GM19455 (cell line): ENCODE data around the gene CWC22.
A peak's percentile ranks its signal among the peaks of the same experiment; 100 is the strongest.
"Not testable (repeated sequence)": the region's sequence is repeated elsewhere in the genome, so short reads cannot be mapped to it uniquely, and the experiment has no call there.

Experiments
- ATAC-seq: cut with Tn5 transposase; IDR thresholded peaks from one replicate; pipeline ENCODE4 v1.9.1; 2021; ENCODE audit not compliant: unreplicated experiment

CWC22 gene

GRCh38 chr2:180006781-180007579 is at the start of gene CWC22:
CWC22 (minus strand) TSS chr2:180007297; CDS start chr2:179993341, 13,956 bp downstream.
- ATAC-seq: peak; percentile 98

- no peak for ATAC-seq
Measured at GRCh38 chr2:180056367-180057118, 49.4 kb upstream of the CWC22 start.

DNA sequence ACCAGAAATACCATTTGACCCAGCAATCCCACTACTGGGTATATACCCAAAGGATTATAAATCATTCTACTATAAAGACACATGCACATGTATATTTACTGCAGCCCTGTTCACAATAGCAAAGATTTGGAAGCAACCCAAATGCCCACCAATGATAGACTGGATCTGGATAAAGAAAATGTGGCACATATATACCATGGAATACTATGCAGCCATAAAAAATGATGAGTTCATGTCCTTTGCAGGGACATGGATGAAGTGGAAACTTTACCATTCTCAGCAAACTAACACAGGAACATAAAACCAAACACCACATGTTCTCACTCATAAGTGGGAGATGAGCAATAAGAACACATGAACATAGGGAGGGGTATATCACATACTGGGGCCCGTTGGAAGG is 47.5 kb upstream of the CWC22 start:
- ATAC-seq: not testable (repeated sequence)

GRCh38 chr2:180050246-180050645 is 43.1 kb upstream of the CWC22 start:
- no peak for ATAC-seq

DNA sequence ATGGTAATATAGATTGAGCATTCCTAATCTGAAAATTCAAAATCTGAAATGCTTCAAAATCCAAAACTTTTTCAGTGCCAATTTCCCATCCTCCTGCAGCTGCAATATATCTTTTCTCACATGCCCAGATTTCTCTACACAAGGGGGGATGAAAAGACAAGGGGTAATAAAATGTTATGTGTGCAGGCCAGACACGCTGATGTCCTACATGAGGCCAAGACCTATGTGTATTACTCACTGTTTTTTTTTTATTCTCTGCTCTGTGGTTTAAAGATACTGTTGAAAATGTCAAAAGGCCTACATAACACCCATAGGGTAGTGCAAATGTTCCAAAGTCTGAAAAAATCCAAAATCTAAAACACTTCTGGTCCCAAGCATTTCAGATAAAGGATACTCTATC is 41.2 kb upstream of the CWC22 start:
- no peak for ATAC-seq

GRCh38 chr2:180046776-180047175 is 39.7 kb upstream of the CWC22 start:
- no peak for ATAC-seq

GRCh38 chr2:180046202-180046601 is 39.1 kb upstream of the CWC22 start:
- no peak for ATAC-seq

DNA sequence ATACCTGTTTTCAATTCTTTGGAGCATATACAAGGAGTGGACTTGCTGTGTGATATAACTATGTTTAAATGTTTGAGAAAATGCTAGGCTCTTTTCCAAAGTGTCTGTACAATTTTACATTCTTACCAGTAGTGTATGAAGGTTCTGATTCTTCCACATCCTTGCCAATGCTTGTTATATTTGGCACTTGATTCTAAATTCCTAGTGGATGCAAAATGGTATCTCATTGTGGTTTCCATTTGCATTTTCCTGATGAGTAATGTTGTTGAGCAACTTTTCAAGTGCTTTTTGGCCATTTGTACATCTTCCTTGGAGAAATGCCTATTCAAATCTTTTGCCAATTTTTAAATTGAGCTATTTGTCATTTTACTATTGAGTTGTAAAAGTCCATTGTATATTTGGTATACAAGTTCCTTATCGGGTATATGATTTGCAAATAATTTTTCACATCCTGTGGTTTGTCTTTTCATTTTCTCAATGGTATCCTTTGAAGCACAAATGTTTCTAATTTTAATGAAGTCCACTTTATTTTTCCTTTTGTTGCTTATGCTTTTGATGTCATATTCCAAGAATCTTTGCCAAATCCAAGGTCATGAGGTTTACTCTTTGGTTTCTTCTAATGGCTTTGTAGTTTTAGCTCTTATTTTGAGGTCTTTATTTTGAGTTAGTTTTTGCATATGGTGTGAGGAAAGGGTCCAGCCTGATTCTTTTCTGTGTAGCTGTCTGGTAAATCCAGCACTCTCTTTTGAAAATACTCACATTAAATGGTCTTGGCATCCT is 33.2 kb upstream of the CWC22 start:
- no peak for ATAC-seq

- ATAC-seq: no peak
Measured at GRCh38 chr2:180038997-180039396, 31.9 kb upstream of the CWC22 start.

DNA sequence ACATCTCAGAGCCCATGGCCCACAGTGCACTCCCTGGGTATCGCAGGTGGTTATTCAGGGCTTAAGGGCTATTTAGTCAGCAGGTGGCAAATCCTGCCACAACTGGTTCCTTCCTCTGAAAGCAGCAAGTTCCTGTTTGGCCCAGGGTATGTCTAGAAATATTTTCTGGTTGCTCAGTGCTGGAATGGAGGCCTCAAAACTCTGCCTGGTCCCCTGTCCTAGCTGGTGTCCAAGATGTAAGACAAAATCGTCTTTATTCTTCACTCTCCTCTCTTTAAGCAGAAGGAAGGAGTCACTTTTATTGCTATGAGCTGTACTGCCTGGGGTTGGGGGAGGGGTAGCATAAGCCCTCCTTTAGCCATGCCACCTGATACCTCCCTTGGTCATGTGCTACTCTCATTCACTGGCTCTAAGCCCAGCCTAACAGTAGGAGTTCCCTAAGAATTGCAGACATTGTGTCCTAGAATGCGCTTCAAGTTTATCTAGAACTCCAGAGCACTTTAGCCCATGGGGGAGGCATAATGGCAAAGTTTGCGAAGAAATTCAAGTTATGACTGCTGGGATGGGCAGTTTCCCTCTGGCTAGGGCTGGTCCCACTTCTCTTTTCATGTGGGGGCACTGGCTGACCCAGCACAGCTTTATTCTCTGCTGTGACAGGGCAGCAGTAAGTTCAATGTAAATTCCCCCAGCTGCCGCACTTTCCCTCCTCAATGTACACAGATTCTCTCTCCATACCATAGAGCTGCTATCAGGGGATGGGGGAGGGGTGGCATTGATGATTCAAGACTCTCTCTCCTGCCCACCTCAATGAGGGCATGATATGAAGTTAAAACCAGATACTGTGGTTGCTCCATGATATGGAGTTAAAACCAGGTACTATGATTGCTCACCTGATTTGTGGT is 27.1 kb upstream of the CWC22 start:
- no peak for ATAC-seq

DNA sequence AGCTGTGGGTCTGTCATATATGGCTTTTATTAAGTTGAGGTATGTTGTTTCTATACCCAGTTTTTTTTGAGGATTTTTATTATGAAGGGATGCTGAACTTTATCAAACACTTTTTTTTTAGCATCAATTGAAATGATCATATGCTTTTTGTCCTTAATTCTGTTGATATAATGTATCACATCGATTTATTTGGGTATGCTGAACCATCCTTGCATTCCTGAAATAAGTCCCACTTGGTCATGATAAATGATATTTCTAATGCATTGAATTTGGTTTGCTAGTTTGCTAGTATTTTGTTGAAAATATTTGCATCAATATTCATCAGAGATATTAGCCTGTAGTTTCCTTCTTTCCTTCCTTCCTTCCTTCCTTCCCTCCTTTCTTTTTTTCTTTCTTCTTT is 22.5 kb upstream of the CWC22 start:
- no peak for ATAC-seq

- ATAC-seq: no peak
Measured at GRCh38 chr2:180021850-180022249, 14.8 kb upstream of the CWC22 start.

- no peak for ATAC-seq
Measured at GRCh38 chr2:180017784-180018183, 10.7 kb upstream of the CWC22 start.

GRCh38 chr2:180016937-180017336 is 9.8 kb upstream of the CWC22 start:
- ATAC-seq: no peak

DNA sequence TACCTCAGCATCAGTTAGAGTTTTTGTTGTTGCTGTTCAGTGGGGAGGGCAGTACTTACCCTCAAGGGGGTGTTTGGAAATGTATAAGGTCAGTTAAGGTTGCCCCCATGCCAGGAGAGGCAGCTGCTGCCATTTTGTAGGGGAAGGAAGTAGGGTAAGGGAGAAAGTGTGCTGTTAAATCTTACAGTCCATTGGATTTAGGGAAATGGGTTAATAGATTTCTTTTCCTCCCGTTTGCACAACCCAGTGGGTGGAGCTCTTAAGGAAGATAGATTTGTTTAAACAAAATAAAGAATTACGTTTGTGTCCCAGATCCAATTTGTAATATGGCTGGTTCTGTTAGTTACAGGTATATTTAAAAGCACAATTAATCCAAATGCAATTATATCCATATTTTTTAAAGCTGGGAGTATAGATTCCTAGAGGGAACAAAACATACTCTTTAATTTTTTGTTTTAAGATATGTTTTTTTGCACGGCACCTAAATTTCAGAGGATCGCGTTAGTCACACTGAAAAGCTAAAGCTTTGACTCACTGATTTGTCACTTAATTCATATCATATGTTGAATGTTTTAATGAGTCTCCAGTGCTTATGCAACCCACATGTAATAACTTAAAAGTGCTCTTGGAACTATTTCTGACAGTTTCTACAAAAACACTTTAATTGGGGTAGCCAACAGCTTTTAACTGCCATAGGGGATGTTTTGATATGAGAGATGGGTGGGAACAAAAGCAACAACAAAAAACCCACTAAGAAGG is 9.0 kb upstream of the CWC22 start:
- ATAC-seq: no peak

- no peak for ATAC-seq
Measured at GRCh38 chr2:180012523-180012922, 5.4 kb upstream of the CWC22 start.

- ATAC-seq: no peak
Measured at GRCh38 chr2:180010701-180011100, 3.6 kb upstream of the CWC22 start.

DNA sequence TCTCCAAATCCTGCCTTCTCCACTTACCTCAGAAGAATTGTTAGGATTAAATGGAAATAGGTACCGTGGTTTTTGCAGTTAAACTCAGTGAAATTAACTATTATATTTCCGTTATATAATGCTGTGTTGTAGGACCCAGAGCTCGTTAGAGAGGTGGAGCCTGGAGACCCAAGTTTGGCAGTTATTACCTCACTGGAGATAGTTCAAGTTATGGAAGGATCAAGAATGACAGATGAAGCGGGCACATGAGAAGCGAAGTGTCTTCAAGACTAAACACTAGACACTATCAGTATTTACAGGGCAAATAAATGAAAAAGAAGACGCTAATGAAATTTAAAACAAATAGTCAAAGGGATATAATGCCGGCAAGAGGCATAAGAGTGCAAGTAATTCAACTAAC is 866 bp downstream of the CWC22 start:
- no peak for ATAC-seq

DNA sequence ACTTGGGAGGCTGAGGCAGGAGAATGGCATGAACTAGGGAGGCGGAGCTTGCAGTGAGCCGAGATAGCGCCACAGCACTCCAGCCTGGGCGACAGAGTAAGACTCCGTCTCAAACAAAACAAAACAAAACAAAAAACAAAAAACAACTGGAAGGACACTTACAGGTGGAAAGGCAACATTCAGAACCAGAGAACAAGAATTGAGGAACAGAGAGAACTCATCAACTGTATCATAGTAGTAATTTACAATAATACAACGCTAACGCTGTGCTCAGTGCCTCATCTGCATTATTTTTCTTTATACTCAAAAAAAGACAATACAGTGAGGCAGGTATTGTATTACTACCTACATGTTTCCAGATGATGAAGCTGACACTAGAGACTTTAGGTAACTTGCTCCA is 1.6 kb downstream of the CWC22 start:
- not testable (repeated sequence) for ATAC-seq

DNA sequence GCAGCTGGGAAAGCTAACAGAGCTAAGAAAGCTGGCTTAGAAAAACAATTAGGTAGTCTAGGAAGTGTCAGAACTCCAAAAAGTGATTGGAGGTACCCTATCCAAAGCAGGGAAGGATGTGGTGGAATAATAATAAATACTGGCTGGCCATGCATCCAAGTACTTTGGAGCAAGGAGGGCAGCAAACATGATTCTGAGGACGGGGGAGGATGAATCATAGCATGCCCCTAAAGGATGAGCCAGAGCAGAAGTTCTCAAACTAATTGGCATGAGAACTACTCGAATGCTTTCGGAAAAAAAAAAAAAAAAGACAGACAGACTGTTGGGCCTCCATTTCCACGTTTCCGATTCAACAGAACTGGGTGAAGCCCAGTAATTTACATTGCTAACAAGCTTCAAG is 2.4 kb downstream of the CWC22 start:
- no peak for ATAC-seq
